Endometrial microvascular endothelial cells (primary cell): ENCODE data around the gene LPCAT3. TPM values are rescaled to one million over a fixed set of nuclear protein-coding genes. Genes with fewer than 3 reads are reported as not detected.

ENCODE experiments used
- in situ Hi-C: cut with HindIII; loops from 2 replicates; pipeline ENCODE4 v1.10.0; 2017; ENCODE audit warnings: low sequenced_read_pairs, low pct_unique_long_range_greater_than_20kb; ENCODE audit errors: inconsistent ontology term
- total RNA-seq: library from RNA; depleted of rRNA; stranded (reverse); fragments of >200 nt; gene quantifications from one replicate; pipeline ENCODE4 v1.2.3, GENCODE V29; 2015; ENCODE audit errors: inconsistent ontology term

The LPCAT3 gene
- total RNA-seq, 1 donor from 2014 or later, result 28.2 TPM

GRCh38 chr12:6929466-6930452 is 88.5 kb downstream of the LPCAT3 start:
- in situ Hi-C loops, result no loop called here

GRCh38 chr12:6928703-6929407 is 89.4 kb downstream of the LPCAT3 start:
- in situ Hi-C loops, result no loop called here

- in situ Hi-C loops, result no loop called here
Measured at GRCh38 chr12:6928022-6928702, 90.1 kb downstream of the LPCAT3 start.

- in situ Hi-C loops, result no loop called here
Measured at GRCh38 chr12:6927379-6928021, 90.8 kb downstream of the LPCAT3 start, which contains the start of gene ATN1. Gene ATN1, plus strand, starts transcription at chr12:6927959. Its CDS starts 6,043 bp downstream, at chr12:6934002.

Other genes starting within 250 kb of the LPCAT3 start
- 0.19 TPM for gene LAG3, start 246.0 kb downstream of the LPCAT3 start, total RNA-seq
- not detected for gene CD4, start 228.9 kb downstream of the LPCAT3 start, total RNA-seq
- 0.19 TPM for gene GPR162, start 196.7 kb downstream of the LPCAT3 start, total RNA-seq
- 32.3 TPM for gene P3H3, start 190.1 kb downstream of the LPCAT3 start, total RNA-seq
- gene GNB3, start 177.6 kb downstream of the LPCAT3 start, total RNA-seq, result 0.74 TPM
- 50.0 TPM for gene CDCA3, start 167.2 kb downstream of the LPCAT3 start, total RNA-seq
- gene USP5, start 166.3 kb downstream of the LPCAT3 start, total RNA-seq, result 102 TPM
- gene TPI1, start 150.9 kb downstream of the LPCAT3 start, total RNA-seq, result 1,455 TPM
- 2.1 TPM for gene SPSB2, start 145.2 kb downstream of the LPCAT3 start, total RNA-seq
- 5.9 TPM for gene LRRC23, start 113.7 kb downstream of the LPCAT3 start, total RNA-seq
- 9.8 TPM for gene ENO2, start 103.9 kb downstream of the LPCAT3 start, total RNA-seq
- 26.8 TPM for gene ATN1, start 90.5 kb downstream of the LPCAT3 start, total RNA-seq
- gene RNU7-1, start 74.7 kb downstream of the LPCAT3 start, total RNA-seq, result not detected
- gene C12orf57, start 74.5 kb downstream of the LPCAT3 start, total RNA-seq, result 127 TPM
- gene PTPN6, start 67.1 kb downstream of the LPCAT3 start, total RNA-seq, result 0.09 TPM
- 301 TPM for gene PHB2, start 47.8 kb downstream of the LPCAT3 start, total RNA-seq
- 39.9 TPM for gene EMG1, start 47.6 kb downstream of the LPCAT3 start, total RNA-seq
- gene C1S, start 42.2 kb upstream of the LPCAT3 start, total RNA-seq, result not detected
- 8.8 TPM for gene C1R, start 74.0 kb upstream of the LPCAT3 start, total RNA-seq
- gene C1RL, start 90.7 kb upstream of the LPCAT3 start, total RNA-seq, result 22.3 TPM
- gene RBP5, start 110.4 kb upstream of the LPCAT3 start, total RNA-seq, result 3.7 TPM
- gene CLSTN3, start 111.9 kb upstream of the LPCAT3 start, total RNA-seq, result 53.0 TPM
- gene PEX5, start 171.2 kb upstream of the LPCAT3 start, total RNA-seq, result 22.8 TPM